Amygdala (tissue), 56 donors: ENCODE data around the gene PTRHD1.
"Not testable (repeated sequence)": the region's sequence is repeated elsewhere in the genome, so short reads cannot be mapped to it uniquely, and the experiment has no call there.

Source experiments
- DNase-seq, 56 donors: peaks; one replicate each; lab custom pipeline; 2025; lab: John Stamatoyannopoulos, UW

Gene PTRHD1, protein sequence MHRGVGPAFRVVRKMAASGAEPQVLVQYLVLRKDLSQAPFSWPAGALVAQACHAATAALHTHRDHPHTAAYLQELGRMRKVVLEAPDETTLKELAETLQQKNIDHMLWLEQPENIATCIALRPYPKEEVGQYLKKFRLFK

DNA sequence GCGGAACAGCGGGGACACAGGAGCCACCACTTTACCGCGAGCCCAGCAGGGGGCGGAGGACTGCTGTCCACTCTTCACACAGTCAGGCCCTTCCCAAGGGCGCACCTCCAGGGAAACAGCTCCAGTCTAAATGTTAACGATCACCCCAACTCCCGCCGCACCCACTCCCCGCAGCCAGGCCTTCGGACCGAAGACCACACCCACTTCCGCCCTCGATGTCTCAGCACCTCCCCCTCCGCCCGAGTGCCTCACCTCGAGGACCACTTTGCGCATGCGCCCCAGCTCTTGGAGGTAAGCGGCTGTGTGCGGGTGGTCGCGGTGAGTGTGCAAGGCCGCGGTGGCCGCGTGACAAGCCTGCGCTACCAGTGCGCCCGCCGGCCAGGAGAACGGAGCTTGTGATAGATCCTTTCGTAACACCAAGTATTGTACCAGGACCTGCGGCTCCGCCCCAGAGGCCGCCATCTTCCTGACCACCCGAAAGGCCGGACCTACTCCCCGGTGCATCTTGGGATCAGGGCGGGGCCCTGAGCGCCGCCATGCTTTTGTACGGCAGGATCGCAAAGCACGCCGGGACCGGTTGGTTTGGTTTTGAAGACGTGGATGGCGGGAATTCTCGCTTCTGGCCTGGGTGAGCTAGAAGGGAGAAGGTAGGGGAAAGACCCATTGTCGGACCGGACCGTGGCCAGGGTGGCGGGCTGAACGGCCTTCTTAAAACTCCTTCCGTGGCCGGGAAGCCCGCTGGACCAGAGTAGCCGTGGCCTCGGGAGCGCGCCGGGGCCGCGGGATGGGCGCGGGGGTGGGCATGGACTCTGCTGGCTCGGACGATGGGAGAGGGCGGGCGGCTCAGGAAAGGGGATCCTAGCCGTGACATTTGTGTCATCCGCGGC lies at the start of gene PTRHD1, which contains the start of gene CENPO:
PTRHD1 (minus strand) TSS at position 518 of the 887 bp plus-strand sequence; CDS start at position 504, 14 bp downstream.
CENPO (plus strand) TSS at position 552 of the 887 bp plus-strand sequence. CDS start 495 bp downstream, outside the sequence.
- DNase-seq = peak; percentile 82 to 100 (median 96)

DNA sequence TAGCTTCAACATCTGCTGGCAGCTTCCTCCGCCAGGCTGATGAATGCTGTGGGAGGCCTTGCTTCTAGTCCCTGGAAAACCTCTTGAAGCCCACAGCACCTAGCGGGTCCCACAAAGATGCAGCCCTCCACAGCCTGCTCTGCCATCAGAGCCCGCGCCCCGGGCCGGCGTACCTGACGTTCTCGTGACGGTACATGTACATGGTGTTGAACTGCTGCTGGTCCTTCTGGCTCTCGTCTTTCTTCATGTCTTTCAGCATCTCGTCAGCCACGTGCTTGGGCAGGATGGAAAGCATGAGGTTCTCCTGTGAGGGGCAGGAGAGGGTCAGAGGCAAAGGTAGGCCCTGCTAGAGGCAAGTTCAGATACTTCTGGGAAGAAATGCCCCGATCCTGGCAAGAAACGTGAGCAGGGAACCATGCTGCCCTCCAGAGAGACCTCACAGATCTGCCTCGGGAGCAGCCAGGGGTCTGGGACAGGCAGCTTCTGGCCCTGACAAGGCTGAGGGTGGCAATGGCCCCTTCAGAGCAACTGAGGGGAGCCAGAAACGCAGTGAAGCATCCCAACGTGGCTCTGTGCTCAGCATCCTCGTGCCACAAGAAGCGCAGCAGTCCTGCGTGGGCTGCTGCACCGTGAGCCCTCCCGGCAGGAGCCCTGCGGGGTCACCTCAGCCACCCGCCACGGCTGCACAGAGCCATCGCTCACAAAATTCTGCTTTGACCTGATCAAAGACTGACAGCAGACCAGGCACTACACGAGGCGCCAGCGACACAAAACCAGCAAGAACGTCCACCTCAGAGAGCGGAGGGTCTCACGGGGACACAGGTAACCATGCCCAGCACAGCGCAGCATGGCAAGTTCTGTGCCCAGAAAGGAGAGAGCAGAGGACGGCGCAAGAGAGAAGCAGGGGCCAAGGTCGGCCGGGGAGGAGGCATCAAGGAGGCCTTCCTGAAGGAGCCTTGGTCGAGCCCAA lies 49.2 kb upstream of the PTRHD1 start:
- DNase-seq = no peak

DNA sequence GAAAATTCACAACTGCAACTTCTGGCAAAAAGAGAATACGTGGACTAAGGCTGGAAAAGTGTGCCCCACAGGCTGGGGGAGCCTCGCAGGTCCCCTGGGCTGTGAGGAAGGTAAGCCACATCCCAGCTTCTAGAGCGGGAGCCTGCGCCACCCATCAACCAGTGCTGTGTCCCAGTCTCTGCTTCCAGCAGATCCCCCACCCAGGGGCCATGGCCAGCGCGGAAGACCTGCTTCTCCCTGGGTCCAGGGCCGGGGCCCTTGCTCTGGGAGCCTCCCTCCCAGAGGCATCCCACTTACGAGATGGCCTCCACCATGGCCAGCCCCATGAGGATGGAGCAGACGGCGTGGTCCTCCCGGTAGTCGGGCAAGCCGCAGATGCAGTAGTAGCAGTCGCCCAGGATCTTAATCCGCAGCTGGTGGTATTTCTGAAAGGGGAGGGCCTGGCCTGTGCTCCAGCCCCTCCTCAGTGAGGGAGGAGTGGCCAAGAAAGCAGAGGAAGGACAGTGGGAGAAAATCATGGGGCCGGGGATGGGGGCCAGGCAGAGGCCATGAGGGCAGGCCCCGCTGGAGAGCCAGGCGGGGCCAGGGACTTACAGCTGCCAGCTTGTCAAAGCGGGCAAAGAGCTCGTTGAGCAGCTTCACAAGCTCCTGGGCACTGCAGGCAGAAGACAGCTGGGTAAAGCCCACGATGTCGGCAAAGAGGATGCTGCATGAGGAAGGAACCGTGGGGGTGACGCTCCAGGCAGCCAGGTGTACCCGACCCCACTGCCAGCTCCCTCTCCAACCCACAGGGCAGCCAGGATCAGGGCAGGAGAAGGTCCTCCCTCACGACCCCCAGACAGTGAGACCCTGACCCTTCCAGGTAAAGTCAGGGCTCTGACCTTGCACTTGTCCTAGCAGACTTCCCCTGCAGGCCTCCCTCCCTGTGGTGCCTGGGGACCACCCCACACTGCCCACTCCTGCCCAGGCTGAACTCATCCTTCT lies 48.1 kb upstream of the PTRHD1 start:
- DNase-seq = peak in 10 of 56 donors; percentile 6 to 44 (median 30)

GRCh38 chr2:24840164-24840869 lies 47.1 kb upstream of the PTRHD1 start:
- no peak for DNase-seq

DNA sequence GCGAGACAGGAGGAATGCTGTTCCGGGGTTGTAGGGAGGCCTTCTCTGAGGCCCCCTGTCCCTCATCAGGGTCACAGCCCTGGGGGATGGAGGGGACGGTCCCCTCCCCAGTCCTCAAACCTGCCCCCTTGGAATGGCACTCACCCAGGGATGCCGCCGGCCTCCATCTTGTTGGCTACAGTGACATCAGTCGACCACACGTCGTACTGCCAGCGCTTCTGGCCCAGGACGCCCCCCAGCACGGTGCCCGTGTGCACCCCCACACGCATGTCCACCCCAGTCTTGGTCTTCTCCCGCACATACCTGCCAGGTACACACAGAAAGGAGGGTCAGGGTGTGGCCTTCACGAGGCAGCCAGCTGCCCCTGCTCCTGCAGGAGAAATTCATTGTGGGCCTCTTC lies 46.5 kb upstream of the PTRHD1 start:
- DNase-seq = no peak

DNA sequence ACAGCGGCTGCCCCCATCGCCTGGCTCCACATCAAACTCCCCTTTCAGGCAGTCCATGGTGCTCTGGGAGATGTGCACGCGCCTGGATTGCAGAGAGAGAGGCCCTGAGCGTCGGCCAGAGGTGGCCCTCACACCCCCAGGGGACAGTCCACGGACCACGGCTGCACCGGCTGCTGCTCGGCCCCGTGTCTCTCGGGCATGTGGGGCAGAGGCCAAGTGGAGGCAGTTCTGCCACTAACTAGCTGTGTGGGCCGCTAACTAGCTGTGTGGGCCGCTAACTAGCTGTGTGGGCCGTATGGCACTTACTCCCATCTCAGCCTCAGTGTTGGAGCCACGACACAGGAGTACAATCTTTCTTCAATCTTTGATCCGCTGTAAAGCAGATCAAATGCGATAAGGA lies 45.4 kb upstream of the PTRHD1 start:
- no peak for DNase-seq

DNA sequence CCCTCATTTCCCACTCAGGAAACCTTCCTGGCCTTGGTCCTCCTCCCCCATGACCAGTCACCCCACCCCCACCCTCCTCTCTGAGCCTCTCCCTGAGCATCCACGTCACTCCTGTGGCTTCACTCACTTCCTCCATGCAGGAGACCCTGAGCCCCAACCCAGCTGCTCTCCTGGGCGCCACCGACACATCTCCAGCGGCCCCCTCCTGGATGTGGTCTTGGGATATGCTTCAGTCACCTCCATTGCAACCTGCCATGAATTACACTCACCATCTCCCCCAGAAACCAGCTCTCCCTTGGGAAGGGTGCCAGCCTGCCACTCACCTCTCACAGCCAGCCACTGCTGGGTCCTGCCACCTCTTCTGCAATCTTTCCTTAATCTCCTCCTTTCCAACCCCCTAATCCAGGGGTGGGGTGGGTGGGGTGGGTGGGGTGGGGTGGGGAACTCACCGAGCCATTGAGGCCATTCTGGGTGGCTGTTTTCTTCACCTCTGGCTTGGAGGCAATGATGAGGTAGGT lies 44.9 kb upstream of the PTRHD1 start:
- no peak for DNase-seq

DNA sequence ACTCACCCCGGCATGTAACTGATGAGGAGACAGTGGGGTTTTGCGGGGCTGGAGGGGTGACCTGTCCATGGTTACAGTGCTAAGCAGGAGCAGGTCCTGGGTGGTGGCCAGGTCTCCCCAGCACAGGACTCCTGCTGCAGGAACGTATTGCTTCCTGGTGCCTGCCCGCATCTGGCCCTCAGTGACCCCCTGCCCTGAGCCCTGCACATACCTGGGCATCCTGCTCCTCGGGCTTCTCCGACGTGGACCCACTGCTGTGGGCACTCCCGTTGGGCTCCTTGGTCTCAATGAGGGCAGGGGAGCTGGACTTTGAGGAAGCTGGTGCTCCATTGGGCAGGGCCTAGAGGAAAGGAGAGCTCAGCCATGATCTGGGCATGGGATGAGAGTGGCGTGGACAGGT lies 43.5 kb upstream of the PTRHD1 start:
- no peak for DNase-seq

DNA sequence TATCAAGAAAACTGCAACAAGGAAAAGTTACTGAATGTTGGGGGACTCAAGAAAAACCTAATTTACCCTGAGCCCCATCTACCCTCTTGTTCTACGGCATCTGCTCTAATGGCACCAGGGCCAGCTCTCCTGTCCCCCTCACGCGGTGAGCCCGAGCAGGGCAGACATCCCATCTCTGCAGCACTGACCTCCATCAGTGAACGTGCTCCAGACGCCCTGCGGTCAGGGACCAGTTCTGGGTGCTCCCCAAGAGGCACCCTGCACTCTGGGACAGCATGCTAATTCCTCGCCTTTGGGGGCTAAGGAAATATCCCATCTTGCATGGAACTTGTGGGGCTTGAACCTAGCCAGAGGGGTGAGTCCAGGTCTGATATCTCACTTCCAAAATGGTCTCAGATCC lies 43.0 kb upstream of the PTRHD1 start:
- no peak for DNase-seq

DNA sequence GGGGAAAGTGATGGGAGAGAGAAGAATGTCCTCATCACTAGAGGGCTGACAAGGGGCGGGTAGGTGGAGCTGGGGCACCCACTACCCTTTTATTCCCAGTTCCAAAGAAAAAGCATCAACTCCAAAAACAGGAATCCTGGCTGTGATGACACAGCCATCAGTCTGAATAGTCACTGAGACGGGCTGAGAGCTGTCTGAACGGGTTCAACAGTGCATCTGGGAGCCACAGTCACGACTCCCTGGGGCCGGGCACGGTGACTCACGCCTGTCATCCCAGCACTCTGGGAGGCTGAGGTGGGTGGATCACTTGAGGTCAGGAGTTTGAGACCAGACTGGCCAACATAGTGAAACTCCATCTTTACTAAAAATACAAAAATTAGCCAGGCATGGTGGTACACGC lies 42.2 kb upstream of the PTRHD1 start:
- DNase-seq = not testable (repeated sequence)

DNA sequence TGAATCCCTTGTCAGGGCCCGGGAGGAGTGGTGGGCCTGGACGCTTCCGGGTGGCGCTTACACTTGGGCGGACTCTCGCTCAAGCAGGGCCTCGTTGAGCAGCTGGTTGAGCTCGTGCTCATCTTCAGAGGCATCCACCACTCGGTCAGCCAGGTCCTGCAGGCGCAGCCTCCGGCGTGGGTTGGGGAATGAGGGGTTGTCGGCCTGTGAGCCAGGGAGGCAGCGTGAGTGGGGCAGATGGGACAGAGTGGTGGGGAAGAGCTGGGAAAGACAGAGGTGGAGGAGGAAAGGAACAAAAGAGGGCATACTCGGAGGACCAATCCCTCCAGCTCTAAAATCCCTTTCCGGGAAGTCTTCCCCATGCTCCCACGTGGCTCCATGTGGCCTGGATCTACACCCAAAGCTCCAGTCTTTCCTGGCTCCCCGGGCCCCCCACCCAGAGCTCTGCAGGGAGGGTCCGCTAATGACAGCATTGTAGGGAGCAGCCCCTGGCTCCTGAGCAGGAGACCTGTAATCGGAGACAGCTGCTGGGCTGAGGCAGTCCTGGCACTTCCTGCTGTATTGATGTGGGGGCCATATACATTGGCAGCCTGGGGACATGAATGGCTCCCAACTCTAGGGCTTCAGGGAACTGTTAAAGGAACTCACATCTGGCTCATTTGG lies 41.7 kb upstream of the PTRHD1 start:
- DNase-seq = no peak

DNA sequence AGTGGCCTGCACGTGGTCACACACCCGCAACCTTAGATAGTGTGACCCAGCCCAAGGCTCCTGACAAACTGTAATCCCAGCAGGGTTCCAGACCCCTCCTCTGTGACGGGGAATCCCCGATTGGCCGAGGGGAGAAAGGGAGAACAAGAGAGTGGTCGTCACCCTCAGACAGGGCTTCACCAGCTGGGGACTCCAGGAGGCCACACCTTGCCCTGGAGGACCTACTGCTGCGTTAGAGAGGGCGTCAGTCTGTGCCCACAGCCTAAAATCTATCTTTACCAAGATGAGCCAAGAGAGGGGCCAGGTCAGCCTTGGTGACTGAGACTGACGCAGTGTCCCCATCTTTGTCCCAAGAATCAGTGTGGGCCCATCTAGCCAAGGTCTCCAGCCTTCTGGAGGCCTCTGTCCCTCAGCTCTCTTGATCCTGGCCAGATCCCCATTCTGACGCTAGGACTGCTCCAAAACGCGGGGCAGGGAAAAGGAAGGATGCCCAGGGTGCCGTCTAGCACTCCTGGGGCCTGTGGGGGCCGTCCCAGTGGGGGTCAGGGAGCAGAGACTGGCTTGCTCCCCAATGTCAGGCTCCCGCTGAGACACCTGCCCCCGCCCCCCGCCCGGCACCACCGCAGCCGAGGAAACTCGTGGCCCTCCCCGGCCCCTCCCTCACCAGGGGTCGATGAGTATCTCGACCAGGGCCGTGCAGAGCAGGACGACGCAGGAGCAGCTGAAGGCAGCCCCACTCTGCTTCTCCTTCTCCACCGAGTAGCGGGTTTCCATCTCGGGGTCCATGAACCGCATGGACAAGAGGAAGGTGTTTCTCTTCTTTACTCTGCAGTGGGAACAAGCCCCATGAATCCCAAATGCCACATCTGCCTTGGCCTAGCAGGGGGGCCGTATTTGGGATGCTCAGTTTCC lies 40.9 kb upstream of the PTRHD1 start:
- DNase-seq = no peak

DNA sequence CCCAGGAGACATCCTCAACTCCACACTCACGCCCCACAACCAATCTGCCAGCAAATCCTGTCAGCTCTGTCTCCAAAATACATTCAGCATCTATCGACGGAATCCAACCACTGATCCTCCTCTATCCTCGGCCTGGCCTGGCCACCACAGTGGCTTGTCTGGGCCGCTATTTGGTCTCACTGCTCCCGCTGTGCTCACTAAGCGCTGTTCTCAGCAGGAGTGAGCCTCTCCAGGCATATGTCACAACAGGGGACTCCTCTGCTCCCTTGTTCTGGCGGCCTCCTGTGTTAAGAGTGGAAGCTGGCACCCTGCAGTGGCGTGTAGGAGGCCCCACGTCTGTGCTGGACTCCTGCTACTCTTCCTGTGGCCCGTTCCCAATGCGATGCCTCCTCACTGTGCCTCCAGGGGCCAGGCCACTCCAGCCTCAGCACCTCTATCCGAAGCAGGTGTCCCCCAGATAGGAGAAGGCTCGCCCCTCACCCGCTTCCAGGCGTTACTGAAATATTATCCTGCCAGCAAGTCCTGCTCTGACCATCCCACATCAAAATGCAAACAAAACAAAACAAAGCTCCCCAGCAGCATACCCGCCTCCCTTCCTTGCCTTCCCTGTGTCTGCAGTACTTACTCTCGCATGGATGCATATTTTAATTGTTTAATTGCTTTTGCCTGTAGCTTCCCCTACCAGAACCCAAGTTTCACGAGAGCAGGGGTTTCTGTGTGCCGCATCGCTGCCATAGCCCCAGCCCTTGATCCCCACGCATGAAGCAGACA lies 39.9 kb upstream of the PTRHD1 start:
- DNase-seq = no peak

DNA sequence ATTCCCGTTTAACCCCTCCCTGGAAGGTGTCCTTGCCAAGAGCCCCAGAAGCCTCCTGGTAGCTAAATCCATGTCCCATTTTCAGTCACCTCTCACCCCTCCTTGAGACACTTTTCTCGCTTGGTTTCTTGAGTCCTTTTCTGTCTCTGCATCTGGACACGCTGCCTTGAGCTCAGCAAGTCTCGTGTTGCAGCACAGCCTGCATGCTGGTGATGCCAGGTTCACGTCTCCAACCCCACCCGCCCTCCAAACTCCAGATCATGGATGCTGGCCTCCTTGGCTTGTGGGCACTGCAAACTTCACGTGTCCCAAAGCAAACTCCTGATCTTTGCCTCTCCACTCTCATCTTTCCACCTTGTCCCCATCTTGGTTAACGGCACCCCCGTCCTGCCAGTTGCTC lies 39.3 kb upstream of the PTRHD1 start:
- DNase-seq = no peak

GRCh38 chr2:24832073-24832461 lies 38.9 kb upstream of the PTRHD1 start:
- peak in 52 of 56 donors; percentile 28 to 95 (median 70) for DNase-seq
